ENCODE results near the gene SAG. TPM values are rescaled to one million over a fixed set of nuclear protein-coding genes. Genes with fewer than 3 reads are reported as not detected.
A peak's percentile ranks its signal among the peaks of the same experiment; 100 is the strongest.
"Not testable (repeated sequence)": the region's sequence is repeated elsewhere in the genome, so short reads cannot be mapped to it uniquely, and the experiment has no call there.

Gene SAG
- total RNA-seq, 1 donor from 2014 or later, result 0.08 TPM

GRCh38 chr2:233323851-233324250, 16.2 kb downstream of the SAG start:
- no peaks in the 10 kb centered on the region for H3K36me3 Mint-ChIP-seq (ENCODE audit: low read depth)
- H3K9me3 Mint-ChIP-seq, result no peaks in the 10 kb centered on the region
- H3K4me3 Mint-ChIP-seq, result no peak overlapping the region
- no peaks in the 10 kb centered on the region for H3K4me1 Mint-ChIP-seq (ENCODE audit: low read depth)
- intact Hi-C loops (cut with micrococcal nuclease), result no loop called here
- H3K27me3 Mint-ChIP-seq (ENCODE audit: insufficient read depth), result peaks cover 16% of the 10 kb centered on the region
- no peak overlapping the region for H3K27ac Mint-ChIP-seq
- no peak for DNase-seq (ENCODE audit: low spot score)

- Mint-ChIP-seq H3K27me3 (ENCODE audit: insufficient read depth) (peaks cover 14% of the 10 kb centered on the region), H3K4me3 (no peak overlapping the region), H3K27ac (no peak overlapping the region), H3K9me3 (no peaks in the 10 kb centered on the region), H3K36me3 (ENCODE audit: low read depth) (no peaks in the 10 kb centered on the region), H3K4me1 (ENCODE audit: low read depth) (no peaks in the 10 kb centered on the region)
- intact Hi-C loops (cut with micrococcal nuclease), result no loop called here
- no peak for DNase-seq (ENCODE audit: low spot score)
These were observed 17.6 kb downstream of the SAG start for GRCh38 chr2:233325256-233325655.

GRCh38 chr2:233325814-233326213, 18.2 kb downstream of the SAG start:
- no peak for DNase-seq (ENCODE audit: low spot score)
- Mint-ChIP-seq H3K27me3 (ENCODE audit: insufficient read depth) (peaks cover 14% of the 10 kb centered on the region), H3K4me3 (no peak overlapping the region), H3K27ac (no peak overlapping the region), H3K36me3 (ENCODE audit: low read depth) (no peaks in the 10 kb centered on the region), H3K4me1 (ENCODE audit: low read depth) (no peaks in the 10 kb centered on the region), H3K9me3 (no peaks in the 10 kb centered on the region)
- intact Hi-C loops (cut with micrococcal nuclease), result no loop called here

- Mint-ChIP-seq H3K4me1 (ENCODE audit: low read depth) (peaks cover 7% of the 10 kb centered on the region), H3K27ac (no peak overlapping the region), H3K9me3 (peaks cover 6% of the 10 kb centered on the region)
These were observed 18.9 kb downstream of the SAG start for GRCh38 chr2:233326500-233326899.

GRCh38 chr2:233328922-233329321, 21.3 kb downstream of the SAG start:
- Mint-ChIP-seq H3K9me3 (peaks cover 9% of the 10 kb centered on the region), H3K27ac (no peak overlapping the region), H3K4me1 (ENCODE audit: low read depth) (peaks cover 27% of the 10 kb centered on the region), H3K36me3 (ENCODE audit: low read depth) (peaks cover 6% of the 10 kb centered on the region), H3K4me3 (no peak overlapping the region), H3K27me3 (ENCODE audit: insufficient read depth) (peaks cover 4% of the 10 kb centered on the region)
- intact Hi-C loops (cut with micrococcal nuclease), result no loop called here
- no peak for DNase-seq (ENCODE audit: low spot score)

More at GRCh38 chr2:233326500-233326899, 18.9 kb downstream of the SAG start:
- H3K4me3 Mint-ChIP-seq, result no peak overlapping the region
- H3K36me3 Mint-ChIP-seq (ENCODE audit: low read depth), result peaks cover 2% of the 10 kb centered on the region
- intact Hi-C loops (cut with micrococcal nuclease), result no loop called here
- peaks cover 9% of the 10 kb centered on the region for H3K27me3 Mint-ChIP-seq (ENCODE audit: insufficient read depth)
- DNase-seq (ENCODE audit: low spot score), result no peak

GRCh38 chr2:233329489-233330135, 22.0 kb downstream of the SAG start:
- H3K4me3 Mint-ChIP-seq, result no peak overlapping the region

GRCh38 chr2:233331536-233331935, 23.9 kb downstream of the SAG start:
- H3K4me1 Mint-ChIP-seq (ENCODE audit: low read depth), result peaks cover 41% of the 10 kb centered on the region

More at GRCh38 chr2:233329489-233330135, 22.0 kb downstream of the SAG start:
- peaks cover 9% of the 10 kb centered on the region for H3K9me3 Mint-ChIP-seq
- H3K36me3 Mint-ChIP-seq (ENCODE audit: low read depth), result peaks cover 6% of the 10 kb centered on the region
- no peak for DNase-seq (ENCODE audit: low spot score)
- no peak overlapping the region for H3K27ac Mint-ChIP-seq
- H3K4me1 Mint-ChIP-seq (ENCODE audit: low read depth), result peaks cover 28% of the 10 kb centered on the region
- peaks cover 4% of the 10 kb centered on the region for H3K27me3 Mint-ChIP-seq (ENCODE audit: insufficient read depth)
- intact Hi-C loops (cut with micrococcal nuclease), result loop anchor here (2.0 kb wide), 1 partner anchor 25 kb away; the partner anchor contains the start of gene DGKD

GRCh38 chr2:233332125-233332524, 24.5 kb downstream of the SAG start:
- no peak for DNase-seq (ENCODE audit: low spot score)
- peak overlapping the region; percentile 63 for H3K4me3 Mint-ChIP-seq
- peak overlapping the region; percentile 97 for H3K27ac Mint-ChIP-seq
- H3K9me3 Mint-ChIP-seq, result peaks cover 9% of the 10 kb centered on the region
- no peaks in the 10 kb centered on the region for H3K27me3 Mint-ChIP-seq (ENCODE audit: insufficient read depth)
- H3K36me3 Mint-ChIP-seq (ENCODE audit: low read depth), result peaks cover 6% of the 10 kb centered on the region
- intact Hi-C loops (cut with micrococcal nuclease), result no loop called here
- peaks cover 41% of the 10 kb centered on the region for H3K4me1 Mint-ChIP-seq (ENCODE audit: low read depth)

More at GRCh38 chr2:233331536-233331935, 23.9 kb downstream of the SAG start:
- peaks cover 4% of the 10 kb centered on the region for H3K27me3 Mint-ChIP-seq (ENCODE audit: insufficient read depth)
- DNase-seq (ENCODE audit: low spot score), result peak; percentile 70
- intact Hi-C loops (cut with micrococcal nuclease), result loop anchor here (2.0 kb wide), 1 partner anchor 23 kb away; the partner anchor contains the start of gene DGKD
- H3K9me3 Mint-ChIP-seq, result peaks cover 9% of the 10 kb centered on the region
- H3K4me3 Mint-ChIP-seq, result peak overlapping the region; percentile 63
- peaks cover 6% of the 10 kb centered on the region for H3K36me3 Mint-ChIP-seq (ENCODE audit: low read depth)
- H3K27ac Mint-ChIP-seq, result peak overlapping the region; percentile 97

- Mint-ChIP-seq H3K4me3 (no peak overlapping the region), H3K27ac (no peak overlapping the region), H3K27me3 (ENCODE audit: insufficient read depth) (peaks cover 5% of the 10 kb centered on the region), H3K4me1 (ENCODE audit: low read depth) (peaks cover 50% of the 10 kb centered on the region), H3K9me3 (peaks cover 9% of the 10 kb centered on the region), H3K36me3 (ENCODE audit: low read depth) (peaks cover 6% of the 10 kb centered on the region)
- DNase-seq (ENCODE audit: low spot score), result no peak
- intact Hi-C loops (cut with micrococcal nuclease), result no loop called here
These were observed 27.3 kb downstream of the SAG start for GRCh38 chr2:233334915-233335314.

GRCh38 chr2:233336091-233336490, 28.5 kb downstream of the SAG start:
- H3K27ac Mint-ChIP-seq; H3K36me3 Mint-ChIP-seq (ENCODE audit: low read depth); H3K27me3 Mint-ChIP-seq (ENCODE audit: insufficient read depth); intact Hi-C loops (cut with micrococcal nuclease); H3K4me3 Mint-ChIP-seq; H3K9me3 Mint-ChIP-seq; DNase-seq (ENCODE audit: low spot score): not testable (repeated sequence)
- peaks cover 48% of the 10 kb centered on the region for H3K4me1 Mint-ChIP-seq (ENCODE audit: low read depth)

- Mint-ChIP-seq H3K4me3 (no peak overlapping the region), H3K4me1 (ENCODE audit: low read depth) (peaks cover 43% of the 10 kb centered on the region), H3K27ac (no peak overlapping the region), H3K27me3 (ENCODE audit: insufficient read depth) (peaks cover 5% of the 10 kb centered on the region), H3K36me3 (ENCODE audit: low read depth) (peaks cover 4% of the 10 kb centered on the region), H3K9me3 (peaks cover 2% of the 10 kb centered on the region)
- intact Hi-C loops (cut with micrococcal nuclease), result no loop called here
- no peak for DNase-seq (ENCODE audit: low spot score)
These were observed 28.9 kb downstream of the SAG start for GRCh38 chr2:233336541-233336940.

GRCh38 chr2:233338046-233338445, 30.4 kb downstream of the SAG start:
- DNase-seq (ENCODE audit: low spot score), result no peak
- no peaks in the 10 kb centered on the region for H3K36me3 Mint-ChIP-seq (ENCODE audit: low read depth)
- peaks cover 9% of the 10 kb centered on the region for H3K27me3 Mint-ChIP-seq (ENCODE audit: insufficient read depth)
- H3K4me1 Mint-ChIP-seq (ENCODE audit: low read depth), result peaks cover 33% of the 10 kb centered on the region
- H3K4me3 Mint-ChIP-seq, result no peak overlapping the region
- intact Hi-C loops (cut with micrococcal nuclease), result no loop called here
- H3K9me3 Mint-ChIP-seq, result no peaks in the 10 kb centered on the region
- no peak overlapping the region for H3K27ac Mint-ChIP-seq

GRCh38 chr2:233338812-233339368, 31.3 kb downstream of the SAG start:
- Mint-ChIP-seq H3K9me3 (no peaks in the 10 kb centered on the region), H3K4me3 (no peak overlapping the region), H3K27me3 (ENCODE audit: insufficient read depth) (peaks cover 12% of the 10 kb centered on the region), H3K36me3 (ENCODE audit: low read depth) (no peaks in the 10 kb centered on the region), H3K4me1 (ENCODE audit: low read depth) (peaks cover 24% of the 10 kb centered on the region), H3K27ac (no peak overlapping the region)
- intact Hi-C loops (cut with micrococcal nuclease), result no loop called here
- DNase-seq (ENCODE audit: low spot score), result no peak
